Esophagus squamous epithelium (tissue), 5 donors: ENCODE measurements around the gene IQSEC1. TPM values are rescaled to one million over a fixed set of nuclear protein-coding genes. Genes with fewer than 3 reads are reported as not detected.

Experiments used
- DNase-seq: peaks from one replicate; lab custom pipeline; 2025; lab: John Stamatoyannopoulos, UW
- H3K27ac ChIP-seq, 4 donors: fragments of 200-600 bp; sonication (generic); one replicate each; pipeline ENCODE4 v1.5.1; 2016 to 2019; ENCODE audit warnings: mild to moderate bottlenecking in 1 of 4
- H3K27me3 ChIP-seq, 4 donors: fragments of 200-600 bp; sonication (generic); 1 replicate in 3 of 4; 2 replicates in 1 of 4; pipeline versions ENCODE4 v1.5.1 to v1.6.0; 2017 to 2021; ENCODE audit warnings: antibody characterized with exemption in 1 of 4
- H3K36me3 ChIP-seq, 3 donors: fragments of 200-600 bp; sonication (generic); one replicate each; pipeline ENCODE4 v1.5.1; 2016 to 2019
- H3K4me1 ChIP-seq, 3 donors: fragments of 200-600 bp; sonication (generic); one replicate each; pipeline ENCODE4 v1.5.1; 2017 to 2019
- H3K4me3 ChIP-seq, 4 donors: fragments of 200-600 bp; sonication (generic); 1 replicate in 3 of 4; 2 replicates in 1 of 4; pipeline ENCODE4 v1.5.1; 2016 to 2019; ENCODE audit warnings: mild to moderate bottlenecking in 2 of 4, moderate library complexity in 1 of 4
- H3K9me3 ChIP-seq, 3 donors: fragments of 200-600 bp; sonication (generic); one replicate each; pipeline ENCODE4 v1.5.1; 2016 to 2019
- CTCF ChIP-seq, 6 experiments: fragments of 450-650 bp in 4 of 6; fragments of 200-600 bp in 2 of 6; sonication (generic) in 2 of 6; IDR thresholded peaks; one replicate each; pipeline ENCODE4 v1.5.1; 2016 to 2019; ENCODE audit warnings: antibody characterized with exemption in 6 of 6, mild to moderate bottlenecking in 4 of 6, moderate library complexity in 4 of 6
- POLR2A ChIP-seq, 4 donors: fragments of 450-650 bp; IDR thresholded peaks; one replicate each; pipeline ENCODE4 v1.6.1; 2017; ENCODE audit warnings: antibody characterized with exemption in 4 of 4, mild to moderate bottlenecking in 4 of 4, moderate library complexity in 3 of 4
- WGBS, 2 donors: methylation state at CpG; one replicate each; pipeline ENCODE4 v1.1.5; 2018; 5-methylcytosine and 5-hydroxymethylcytosine counted together
- intact Hi-C: fragments of 100-400 bp; cut with DNase I; formaldehyde crosslinking; loops from one replicate; pipeline ENCODE4 v1.15.0; 2022
- total RNA-seq, 4 donors: library from RNA; depleted of rRNA; stranded (reverse); fragments of >200 nt; gene quantifications; one replicate each; pipeline ENCODE4 v1.1.0, GENCODE V29; 2016
- donor health status: DM: yes; HTN: yes; CAD: no.

IQSEC1 gene
- total RNA-seq, 4 donors from 2014 or later: 7.3 to 27.1 (median 10.7) TPM

DNA sequence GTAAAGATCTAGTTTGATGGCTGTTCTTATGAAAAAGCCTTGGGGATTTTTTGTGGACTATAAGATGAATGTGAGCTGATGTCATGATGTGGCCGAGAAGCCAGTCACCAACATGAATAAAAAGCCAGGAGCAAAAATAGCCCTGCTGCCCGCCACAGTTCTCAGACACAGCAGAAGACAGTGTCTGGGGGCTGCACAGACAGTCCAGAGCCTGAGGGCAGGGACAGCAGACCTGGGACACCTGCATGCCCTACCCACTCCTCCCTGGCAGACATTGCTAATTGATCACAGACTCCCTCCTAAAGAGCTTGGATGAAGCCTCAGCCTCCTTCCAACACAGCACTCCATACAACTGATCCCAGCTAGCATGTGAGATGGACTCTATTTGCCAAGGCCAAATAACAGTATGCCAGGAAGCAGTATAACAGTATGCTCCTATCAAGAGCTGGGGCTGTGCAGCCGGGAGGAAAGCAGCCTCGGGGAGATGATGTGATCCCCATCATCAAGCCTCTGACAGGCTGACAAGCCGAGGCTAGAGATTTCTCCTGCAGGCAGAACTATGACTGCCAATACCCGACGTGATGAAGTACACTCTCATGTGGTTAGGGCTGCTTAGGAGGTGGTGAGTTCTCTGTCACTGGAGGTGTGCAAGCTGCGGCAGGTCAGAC is 126.4 kb downstream of the IQSEC1 start:
- H3K4me3 ChIP-seq: no peak overlapping the region
- DNase-seq: no peak
- TF ChIP-seq POLR2A (IDR thresholded peaks at IDR 0.05) (no peak), CTCF (IDR thresholded peaks at IDR 0.05) (no peak)
- H3K36me3 ChIP-seq: peaks cover 0 to 3% (median 0%) of the 10 kb centered on the region in 3 donors
- 36 to 49% methylated on average over 4 to 6 of the region's 8 CpGs for WGBS, 2 donors
- no peaks in the 10 kb centered on the region for H3K9me3 ChIP-seq
- H3K4me1 ChIP-seq: peaks cover 40 to 74% (median 58%) of the 10 kb centered on the region in 3 donors
- intact Hi-C loops: no loop called here
- H3K27me3 ChIP-seq: no peaks in the 10 kb centered on the region
- no peak overlapping the region for H3K27ac ChIP-seq

GRCh38 chr3:12946251-12946648 is 127.0 kb downstream of the IQSEC1 start:
- peaks cover 40 to 76% (median 58%) of the 10 kb centered on the region in 3 donors for H3K4me1 ChIP-seq
- no peak for DNase-seq
- 54 to 61% methylated on average over 3 to 4 of the region's 6 CpGs for WGBS, 2 donors

DNA sequence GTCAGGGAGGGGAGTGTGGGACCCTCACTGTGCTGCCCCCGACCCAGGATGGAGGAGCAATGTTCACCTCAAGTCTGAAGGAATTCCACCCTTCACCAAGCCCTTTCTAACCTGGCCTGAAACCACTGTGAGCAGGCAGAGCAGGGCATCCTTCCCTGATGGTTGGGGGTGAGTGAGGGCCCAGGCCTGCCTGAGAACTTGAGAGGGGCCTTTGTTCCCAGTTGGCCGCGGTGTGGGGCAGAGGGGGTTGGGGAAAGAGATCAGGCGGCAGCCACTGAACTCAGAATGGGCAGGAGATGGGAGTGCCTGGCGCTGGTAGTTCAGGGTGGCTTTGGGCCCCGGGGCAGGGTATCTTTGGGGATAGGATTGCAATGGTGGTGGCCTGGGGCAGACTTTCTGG is 128.4 kb downstream of the IQSEC1 start:
- DNase-seq: no peak
- Histone ChIP-seq H3K36me3 (peaks cover 0 to 23% (median 6%) of the 10 kb centered on the region in 3 donors), H3K4me1 (peaks cover 40 to 81% (median 62%) of the 10 kb centered on the region in 3 donors), H3K27me3 (no peaks in the 10 kb centered on the region), H3K4me3 (no peak overlapping the region), H3K27ac (no peak overlapping the region), H3K9me3 (no peaks in the 10 kb centered on the region)
- WGBS, 2 donors: no CpG with 5 or more reads among the region's 6 CpGs
- intact Hi-C loops: no loop called here
- TF ChIP-seq CTCF (IDR thresholded peaks at IDR 0.05): no peak
- TF ChIP-seq POLR2A (IDR thresholded peaks at IDR 0.05): no peak

More at GRCh38 chr3:12946251-12946648, 127.0 kb downstream of the IQSEC1 start:
- intact Hi-C loops: no loop called here
- TF ChIP-seq CTCF (IDR thresholded peaks at IDR 0.05) (no peak), POLR2A (IDR thresholded peaks at IDR 0.05) (no peak)
- Histone ChIP-seq H3K27me3 (no peaks in the 10 kb centered on the region), H3K4me3 (no peak overlapping the region), H3K9me3 (no peaks in the 10 kb centered on the region), H3K36me3 (peaks cover 0 to 9% (median 4%) of the 10 kb centered on the region in 3 donors), H3K27ac (no peak overlapping the region)

DNA sequence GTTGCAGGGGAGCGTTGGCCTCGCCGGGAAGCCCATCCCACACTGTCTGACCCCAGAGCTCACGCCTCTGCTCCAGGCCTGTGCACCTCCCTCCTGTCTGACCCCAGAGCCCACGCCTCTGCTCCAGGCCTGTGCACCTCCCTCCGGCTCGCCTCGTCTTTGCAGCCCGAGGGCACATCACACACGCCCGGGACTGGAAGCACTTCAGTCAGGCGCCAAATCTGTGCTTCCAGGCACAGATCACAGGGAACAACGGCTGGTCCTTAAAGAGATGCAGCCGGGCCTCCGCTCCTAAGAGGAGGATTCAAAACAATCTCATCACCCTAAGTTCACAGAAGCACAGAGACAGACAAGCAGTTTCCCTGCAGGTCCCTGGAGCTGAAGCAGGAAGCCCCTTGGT is 128.8 kb downstream of the IQSEC1 start:
- no peak overlapping the region for H3K4me3 ChIP-seq
- 36% methylated on average over 8 to 12 of the region's 15 CpGs for WGBS, 2 donors
- no peaks in the 10 kb centered on the region for H3K9me3 ChIP-seq
- DNase-seq: no peak
- H3K4me1 ChIP-seq: peaks cover 36 to 81% (median 58%) of the 10 kb centered on the region in 3 donors
- intact Hi-C loops: no loop called here
- TF ChIP-seq POLR2A (IDR thresholded peaks at IDR 0.05) (no peak), CTCF (IDR thresholded peaks at IDR 0.05) (no peak)
- no peak overlapping the region for H3K27ac ChIP-seq
- H3K36me3 ChIP-seq: peaks cover 0 to 27% (median 6%) of the 10 kb centered on the region in 3 donors
- no peaks in the 10 kb centered on the region for H3K27me3 ChIP-seq

GRCh38 chr3:12943124-12944021 is 129.9 kb downstream of the IQSEC1 start:
- Histone ChIP-seq H3K4me1 (peaks cover 26 to 81% (median 58%) of the 10 kb centered on the region in 3 donors), H3K27ac (no peak overlapping the region), H3K4me3 (no peak overlapping the region), H3K36me3 (peaks cover 0 to 35% (median 6%) of the 10 kb centered on the region in 3 donors), H3K27me3 (no peaks in the 10 kb centered on the region), H3K9me3 (no peaks in the 10 kb centered on the region)
- TF ChIP-seq POLR2A (IDR thresholded peaks at IDR 0.05) (no peak), CTCF (IDR thresholded peaks at IDR 0.05) (no peak)
- intact Hi-C loops: no loop called here
- DNase-seq: no peak
- WGBS, 2 donors: 80 to 87% methylated on average over 1 to 4 of the region's 22 CpGs
